MV-4-11 (cell line): ENCODE data around the gene SMIM38.

ENCODE experiments used
- DNase-seq: peaks from one replicate; lab custom pipeline; 2025; lab: John Stamatoyannopoulos, UW

SMIM38 gene

GRCh38 chr11:69180726-69181125, 25.0 kb downstream of the SMIM38 start:
- no peak for DNase-seq

DNA sequence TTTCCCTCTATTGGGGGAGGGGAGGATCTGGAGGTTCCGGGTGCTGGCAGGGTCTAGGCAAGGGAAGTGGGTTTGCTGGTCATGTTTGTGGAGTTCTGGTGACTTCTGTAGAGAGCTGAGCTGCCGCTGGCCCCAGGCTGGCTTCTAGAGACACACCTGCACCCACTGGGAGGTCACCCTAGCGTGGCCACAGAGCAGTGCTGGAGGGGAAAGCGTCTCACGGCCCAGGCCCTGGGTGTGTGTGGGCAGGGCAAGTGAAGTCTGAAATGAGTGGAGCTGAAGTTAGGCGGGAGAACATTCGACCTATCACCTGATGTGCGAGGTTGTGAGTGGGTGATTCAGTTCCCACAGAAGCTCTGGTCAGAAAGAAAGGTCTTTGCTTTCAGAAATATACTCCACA, 27.9 kb downstream of the SMIM38 start:
- no peak for DNase-seq

DNA sequence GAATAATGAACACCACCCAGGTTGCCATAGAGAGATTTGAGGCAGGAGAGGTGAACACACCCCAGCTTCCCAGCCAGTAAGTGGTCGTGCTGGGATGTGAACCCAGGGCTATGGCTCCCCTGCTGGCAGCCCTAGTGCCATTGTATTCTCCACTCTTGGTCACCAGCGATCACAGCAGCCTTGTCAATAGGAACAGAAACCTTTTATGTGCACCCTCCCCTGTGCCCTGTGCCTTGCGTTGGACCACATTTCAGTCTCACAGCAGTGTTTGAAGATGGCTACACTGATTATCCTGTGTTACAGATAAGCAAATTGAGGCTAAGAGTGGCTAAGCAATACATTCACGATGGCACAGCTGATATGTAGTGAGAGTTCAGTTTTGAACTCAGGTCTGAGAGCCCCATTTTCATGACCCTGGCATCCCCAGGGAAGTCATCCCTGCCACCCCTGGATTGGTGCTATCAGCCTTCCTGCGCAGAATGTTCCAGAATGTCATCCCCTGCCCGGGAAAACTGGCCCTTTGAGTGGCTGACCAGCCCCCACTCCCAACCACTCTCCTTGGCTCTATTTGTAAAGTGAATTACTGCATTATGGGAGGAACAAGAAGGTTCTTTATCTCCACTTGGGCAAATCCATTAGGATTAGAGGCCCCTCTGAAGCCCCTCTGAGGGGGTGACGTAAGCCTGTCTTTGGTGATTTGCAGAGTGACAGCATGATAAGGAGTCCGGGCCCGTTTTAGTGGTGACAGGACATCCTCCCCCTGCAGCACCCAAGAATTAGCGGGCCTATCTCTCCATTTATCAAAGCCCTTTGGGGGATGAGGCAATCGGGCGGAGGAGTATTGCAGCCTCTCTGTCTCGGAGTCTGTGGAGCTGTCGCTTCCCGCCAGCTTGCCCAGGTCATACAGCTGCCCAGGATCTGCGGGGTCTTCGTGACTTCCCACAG, 30.9 kb downstream of the SMIM38 start:
- peak; percentile 7 for DNase-seq

GRCh38 chr11:69187540-69188065, 31.9 kb downstream of the SMIM38 start:
- DNase-seq = no peak

- DNase-seq = no peak
Observed at GRCh38 chr11:69189059-69189458, 33.3 kb downstream of the SMIM38 start.

DNA sequence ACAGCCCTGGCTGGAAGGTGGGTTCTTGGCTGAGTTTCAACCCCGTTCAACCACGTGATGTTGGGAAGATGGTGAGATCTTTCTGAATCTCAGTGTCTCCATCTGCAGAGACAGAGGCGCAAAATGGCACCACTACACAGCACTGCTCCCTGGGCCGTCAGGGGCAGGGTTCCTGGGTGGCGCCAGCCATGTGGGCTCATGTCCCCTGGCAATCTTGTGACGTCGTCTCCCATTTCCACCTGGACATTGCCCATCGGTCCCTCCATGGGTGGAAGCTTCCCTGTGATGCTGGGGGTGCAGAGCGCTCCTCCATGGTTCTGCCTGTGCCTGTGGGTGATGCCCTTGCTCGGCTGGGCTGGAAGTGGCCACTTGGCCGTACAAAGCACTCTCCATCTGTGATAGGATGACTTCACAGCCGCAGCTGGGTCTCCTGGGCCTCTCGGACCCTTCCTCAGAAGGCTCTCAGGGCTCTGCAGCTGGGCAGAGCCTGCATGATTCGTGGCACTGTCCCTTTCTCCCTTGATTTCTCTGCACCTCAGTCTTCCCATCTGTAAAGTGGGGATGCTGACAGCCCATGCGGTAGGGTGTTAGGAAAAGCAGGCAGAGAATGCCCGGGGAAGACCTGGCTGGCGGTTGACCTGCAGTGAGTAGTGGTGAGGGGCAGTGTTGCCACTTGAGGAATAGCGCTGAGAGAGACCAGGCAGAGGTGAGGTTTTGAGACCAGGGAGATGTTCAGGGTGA, 35.2 kb downstream of the SMIM38 start:
- no peak for DNase-seq

GRCh38 chr11:69192301-69192721, 36.6 kb downstream of the SMIM38 start:
- DNase-seq = no peak

DNA sequence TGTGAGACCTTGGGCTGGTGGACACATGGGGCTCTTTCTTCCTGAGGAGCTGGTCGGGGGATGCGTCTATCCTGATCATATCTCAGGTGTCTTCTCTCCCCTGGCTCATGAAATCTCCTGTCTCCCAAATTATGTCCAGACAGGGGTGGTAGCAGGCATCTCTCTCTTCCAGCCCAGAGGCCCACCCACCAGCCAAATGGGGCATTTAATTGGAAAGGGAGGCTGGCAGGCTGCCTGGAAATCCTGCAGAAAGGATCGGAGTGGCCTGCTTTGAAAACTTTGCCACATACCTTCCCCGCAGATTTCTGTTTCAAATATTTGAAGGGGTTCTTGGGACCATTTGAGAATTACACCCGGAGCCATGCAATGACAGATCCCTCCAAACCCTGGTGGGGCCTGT, 37.4 kb downstream of the SMIM38 start:
- no peak for DNase-seq

DNA sequence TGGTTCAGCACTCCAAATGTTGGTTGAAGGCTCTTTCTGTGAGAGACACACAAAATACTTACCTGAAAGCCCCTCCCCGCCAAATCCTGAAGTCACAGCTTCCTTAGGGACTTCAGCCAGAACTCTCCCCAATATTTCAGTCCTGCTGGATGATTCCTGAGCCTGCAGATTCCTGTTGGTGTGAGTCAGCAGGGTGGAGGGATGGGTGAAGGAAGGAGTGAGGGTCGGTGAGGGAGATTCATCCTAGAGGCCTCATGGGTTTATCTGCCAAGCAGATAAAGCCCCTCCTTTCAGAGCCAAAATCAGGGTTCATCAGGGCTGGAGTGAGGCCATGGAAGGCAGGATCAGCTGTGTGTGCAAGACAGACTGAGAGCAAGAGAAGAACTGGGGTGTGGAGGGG, 37.9 kb downstream of the SMIM38 start:
- no peak for DNase-seq

DNA sequence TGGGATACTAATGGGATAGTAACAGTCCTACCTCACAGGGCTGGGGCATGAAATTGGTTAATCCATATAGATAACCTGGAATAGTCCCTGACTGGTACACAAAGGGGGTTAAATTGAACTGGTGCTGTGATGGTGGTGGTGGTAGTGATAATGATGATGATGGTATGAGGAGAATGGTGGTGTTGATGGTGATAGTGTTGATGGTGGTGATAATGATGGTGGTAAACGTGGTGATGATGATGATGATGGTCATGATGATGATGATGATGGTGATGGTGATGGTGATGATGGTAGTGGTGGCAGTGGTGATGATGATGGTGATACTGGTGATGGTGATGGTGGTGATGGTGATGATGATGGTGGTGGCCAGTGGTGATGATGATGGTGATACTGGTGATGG, 38.7 kb downstream of the SMIM38 start:
- DNase-seq = no peak

DNA sequence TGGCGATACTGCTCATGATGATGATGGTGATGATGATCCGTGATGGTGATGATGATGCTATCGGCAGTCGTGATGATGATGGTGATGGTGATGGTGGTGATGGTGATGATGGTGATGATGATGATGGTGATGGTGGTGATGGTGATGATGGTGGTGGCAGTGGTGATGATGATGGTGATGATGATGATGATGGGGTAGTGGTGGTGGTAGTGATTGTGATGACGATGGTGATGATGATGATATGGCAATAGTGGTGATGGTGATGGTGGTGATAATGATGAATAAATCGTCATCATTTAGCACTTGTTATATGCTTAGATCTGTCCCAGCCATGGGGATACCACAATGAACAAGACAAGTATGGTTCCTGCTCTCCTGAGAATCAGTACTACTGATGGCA, 39.2 kb downstream of the SMIM38 start:
- DNase-seq = no peak

DNA sequence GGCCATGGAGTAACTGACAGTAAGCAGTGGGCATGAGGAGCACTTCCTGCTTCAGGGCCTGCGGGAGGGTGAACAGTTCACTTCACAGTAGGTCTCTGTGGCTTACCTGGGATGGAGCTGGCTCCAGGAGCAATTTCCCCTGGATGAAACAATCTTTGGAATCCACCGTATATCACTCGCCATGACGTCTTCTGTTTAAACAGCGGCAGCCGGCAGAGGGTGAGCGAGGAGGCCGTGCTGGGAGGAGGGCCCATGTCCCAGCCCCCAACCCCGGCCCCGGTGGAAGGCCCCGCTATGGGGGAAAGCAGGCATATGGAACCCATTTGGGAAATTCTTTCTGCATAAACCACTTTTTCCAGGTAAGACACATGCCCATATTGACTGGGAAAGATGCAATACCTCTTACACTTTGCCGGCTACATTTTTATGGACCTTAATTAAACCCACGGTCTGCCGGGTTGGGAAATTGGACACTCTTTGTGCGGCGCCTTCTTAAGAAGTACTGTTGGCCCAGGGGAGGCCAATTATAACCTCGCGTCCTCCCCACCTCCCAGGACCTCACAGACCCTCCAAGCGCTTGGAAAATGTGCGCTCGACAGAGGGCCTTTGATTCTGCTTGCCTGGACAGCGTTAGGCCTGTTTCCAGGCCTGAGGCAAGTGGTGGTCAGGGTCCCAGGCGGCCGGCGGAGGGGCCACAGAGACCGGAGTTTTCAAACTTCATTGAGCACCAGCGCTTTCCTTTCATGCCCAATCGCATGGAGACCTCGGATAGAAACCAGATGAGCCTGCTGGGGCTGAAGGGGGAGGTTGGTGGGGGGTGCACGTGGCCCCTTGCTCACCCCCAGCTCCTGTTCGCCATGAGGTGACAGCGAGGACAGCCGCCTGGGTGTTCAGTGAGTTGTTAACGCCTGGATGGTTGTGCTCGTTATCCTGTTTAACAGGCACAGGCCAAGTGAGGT, 40.4 kb downstream of the SMIM38 start:
- DNase-seq = no peak

GRCh38 chr11:69196783-69197169, 41.0 kb downstream of the SMIM38 start:
- no peak for DNase-seq

DNA sequence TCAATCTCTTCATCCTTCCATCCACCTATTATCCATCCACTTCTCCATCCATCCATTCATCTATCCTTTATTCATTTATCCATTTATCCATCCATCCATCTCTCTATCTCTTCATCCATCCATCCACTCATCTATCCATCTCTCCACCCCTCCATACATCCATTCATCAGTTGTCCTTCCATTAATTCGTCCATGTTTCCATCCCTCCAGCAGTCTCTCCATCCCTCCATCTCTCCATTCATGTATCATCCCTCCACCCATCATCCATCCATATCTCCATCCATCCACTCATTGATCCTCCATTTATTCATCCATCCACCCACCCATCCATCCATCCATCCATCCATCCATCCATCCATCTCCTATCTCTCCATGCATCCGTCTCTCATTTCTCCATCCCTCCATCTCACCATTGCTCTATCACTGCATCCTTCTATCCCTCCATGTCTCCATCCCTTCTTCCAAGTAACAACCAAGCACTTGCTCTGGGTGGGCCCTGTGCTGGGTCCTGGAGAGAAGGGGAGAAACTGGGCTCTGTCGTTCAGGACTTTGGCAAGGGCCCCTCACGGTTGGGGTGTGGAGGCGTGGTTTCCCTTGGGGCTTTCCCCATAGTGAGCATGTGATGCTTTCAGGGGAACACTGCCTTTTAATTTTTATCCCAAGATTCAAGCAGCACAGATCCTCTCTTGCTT, 43.3 kb downstream of the SMIM38 start:
- DNase-seq = no peak

- DNase-seq = no peak
Observed at GRCh38 chr11:69199583-69200315, 44.0 kb downstream of the SMIM38 start.

DNA sequence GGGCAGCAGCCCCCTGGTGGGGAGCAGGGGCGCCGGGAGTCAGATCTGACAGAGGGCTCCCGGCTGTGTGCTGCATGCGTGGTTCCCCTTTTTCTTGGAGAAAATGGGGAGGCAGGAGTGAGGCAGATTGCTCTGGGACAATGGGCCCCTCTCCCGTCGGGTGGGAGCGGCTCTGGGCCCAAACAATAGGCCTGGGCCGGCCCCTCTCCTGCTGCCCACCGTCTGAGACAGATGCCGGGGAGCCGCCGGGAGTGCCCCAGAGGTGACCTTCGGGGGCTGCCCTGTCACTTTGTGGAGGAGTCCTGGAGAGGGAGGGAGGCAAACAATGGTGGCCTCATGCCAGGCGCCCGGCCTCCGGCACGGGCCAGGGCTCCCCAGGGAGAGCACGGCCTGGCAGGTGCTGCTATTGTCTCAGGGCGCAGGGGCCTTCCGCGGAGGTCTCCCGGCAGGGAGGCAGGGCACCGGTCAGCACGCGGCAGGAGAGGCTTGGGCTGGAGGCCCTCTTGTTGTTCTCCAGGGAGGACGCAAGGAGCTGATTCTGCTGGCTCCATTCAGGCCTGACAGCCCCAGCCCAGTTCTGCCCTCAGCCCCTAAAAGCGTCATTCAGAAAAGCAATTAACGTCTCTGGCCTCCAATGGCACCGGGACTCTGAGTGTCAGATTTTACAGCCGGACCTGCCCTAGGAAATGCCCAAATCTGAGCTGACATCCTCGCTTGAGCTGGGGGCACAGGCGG, 44.8 kb downstream of the SMIM38 start:
- DNase-seq = no peak

DNA sequence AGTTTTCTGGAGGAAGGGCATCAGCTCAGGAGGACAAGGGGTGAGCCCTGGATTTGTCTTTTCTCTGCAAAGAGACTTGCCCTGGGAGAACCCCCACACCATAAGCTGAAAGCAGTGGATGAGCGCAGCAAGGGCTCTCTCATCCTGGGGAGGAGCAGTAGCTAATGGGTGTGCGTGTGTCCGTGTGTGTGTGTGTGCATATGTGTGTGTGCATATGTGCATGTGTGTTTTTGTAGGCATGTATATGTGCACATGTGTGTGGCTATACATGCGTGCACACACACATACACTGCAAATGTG, 45.3 kb downstream of the SMIM38 start:
- no peak for DNase-seq

DNA sequence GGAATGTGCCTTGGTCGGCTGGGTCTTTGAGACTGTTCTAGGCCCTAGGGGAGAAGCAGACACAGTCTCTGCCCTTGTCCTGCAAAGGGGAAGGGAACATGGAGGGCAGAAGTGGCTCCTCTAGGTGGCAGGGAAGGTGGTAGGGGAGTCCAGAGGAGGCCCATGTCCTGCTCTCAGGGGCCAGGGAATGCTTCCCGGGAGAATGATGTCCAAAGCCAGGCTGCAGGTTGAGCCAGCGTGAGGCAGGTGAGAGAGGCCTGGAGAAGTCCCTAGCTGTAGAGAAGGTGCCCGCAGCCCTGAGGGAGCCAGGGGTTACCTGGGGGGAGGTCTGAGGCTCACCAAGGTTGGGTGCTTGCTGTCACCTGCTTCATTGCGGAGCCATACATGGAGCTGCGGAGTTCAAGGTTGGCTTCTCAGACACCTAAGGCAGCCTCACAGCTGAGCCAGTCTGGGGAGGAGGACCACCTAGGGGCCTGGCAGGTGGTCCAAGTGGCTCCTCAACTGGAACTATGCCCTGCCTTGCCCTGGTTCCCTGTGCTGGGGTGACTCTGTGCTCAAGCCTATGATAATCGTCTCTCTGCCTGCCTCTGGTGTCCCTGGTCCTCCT, 46.1 kb downstream of the SMIM38 start:
- no peak for DNase-seq

- no peak for DNase-seq
Observed at GRCh38 chr11:69202511-69203221, 46.9 kb downstream of the SMIM38 start.
